NCI-H526 treated with DMSO at 0.1 percent for 48 hours (cell line): ENCODE results near the gene RXRG.

Experiments
- DNase-seq: peaks from one replicate; lab custom pipeline; 2025; lab: John Stamatoyannopoulos, UW

The RXRG gene

DNA sequence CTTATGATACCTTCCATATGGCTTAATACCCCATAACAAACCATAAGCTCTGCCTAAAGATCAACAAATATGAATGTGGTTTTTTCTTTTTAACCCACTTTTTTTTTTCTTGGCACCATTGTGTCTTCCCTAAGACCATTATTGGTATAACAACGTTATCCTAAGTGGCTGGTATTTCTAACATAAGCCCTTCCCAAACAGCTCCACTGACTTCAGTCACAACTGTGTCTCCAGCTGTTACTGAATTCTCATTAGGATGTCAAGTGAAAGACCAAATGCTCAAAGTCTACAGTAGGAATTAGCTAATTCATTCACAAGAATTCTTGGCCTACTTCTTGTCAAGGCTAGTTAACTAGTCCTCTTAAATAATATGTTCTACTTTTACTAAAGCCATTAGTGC lies 4.2 kb upstream of the RXRG start:
- no peak for DNase-seq

DNA sequence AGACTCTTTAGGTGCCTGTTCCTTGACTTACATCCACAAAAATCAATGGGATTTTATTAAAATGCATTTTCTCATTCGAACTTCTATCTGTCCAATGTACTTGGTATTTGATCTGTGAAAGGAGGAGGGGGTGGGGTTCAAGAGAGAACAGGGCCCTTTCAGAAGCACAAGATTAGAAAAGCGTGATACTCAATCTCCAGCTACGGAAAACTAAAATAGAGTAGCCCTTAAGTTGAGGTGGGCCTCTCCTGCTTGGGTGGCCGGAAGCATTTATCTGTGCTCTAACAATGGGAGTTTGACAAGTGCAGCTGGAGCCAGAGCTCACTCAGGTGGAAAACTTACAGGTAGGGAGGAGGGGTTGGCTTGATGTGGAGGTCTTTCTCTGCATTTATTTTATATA lies 462 bp upstream of the RXRG start:
- no peak for DNase-seq

DNA sequence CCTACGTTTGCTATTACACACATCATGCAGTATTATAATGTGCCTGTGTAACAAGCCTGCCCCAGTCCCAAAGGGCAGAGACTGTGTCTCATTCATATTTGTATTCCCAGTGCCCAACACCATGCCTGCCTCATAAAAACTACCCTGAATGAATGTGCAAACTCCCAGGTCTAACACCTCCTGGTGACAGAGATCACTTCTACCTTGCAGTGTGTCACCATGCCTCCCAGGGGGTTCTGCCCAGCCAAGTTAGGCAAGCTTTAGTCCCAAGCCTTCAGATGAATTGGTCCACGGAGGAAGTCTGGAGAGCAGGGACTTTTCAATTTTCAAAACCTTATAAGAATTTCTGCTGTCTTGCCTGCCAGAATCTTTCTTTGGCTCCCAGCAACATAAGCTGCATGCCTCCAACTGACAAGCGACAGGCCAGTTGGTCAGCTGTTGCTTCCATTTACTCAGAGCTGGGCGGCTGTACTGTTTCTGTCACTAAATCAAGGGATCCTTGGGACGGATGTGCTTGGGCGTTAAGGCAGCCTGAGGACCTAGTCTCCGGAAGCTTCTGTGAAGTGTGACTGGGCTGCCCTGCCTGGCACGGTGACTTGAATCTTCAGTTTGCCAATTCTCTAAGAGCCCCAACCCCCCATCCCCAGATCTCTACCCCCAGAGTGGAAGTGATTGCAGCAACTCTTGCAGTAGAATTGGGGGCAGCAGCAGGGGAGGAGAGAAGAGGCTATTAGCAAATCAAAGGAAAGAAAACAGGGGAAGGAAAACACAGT lies 1.2 kb downstream of the RXRG start:
- no peak for DNase-seq

DNA sequence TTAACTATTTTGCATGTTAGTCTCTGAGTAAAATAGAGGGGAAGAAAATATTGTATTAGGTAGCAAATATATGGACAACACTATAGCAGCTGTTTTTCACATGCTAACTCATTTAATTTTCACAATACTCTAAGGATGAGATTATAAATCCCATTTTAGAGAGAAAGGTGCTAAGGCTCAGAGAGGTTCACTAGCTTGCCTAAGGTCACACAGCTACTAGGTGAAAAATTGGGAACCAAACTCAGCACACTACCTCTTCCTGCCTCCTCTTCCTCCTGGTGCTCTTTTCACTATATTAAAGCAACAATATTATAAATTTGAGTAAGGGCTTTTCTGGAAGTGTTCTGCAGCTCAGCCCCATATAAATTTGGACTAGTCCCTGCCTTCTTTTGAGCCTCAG lies 2.3 kb downstream of the RXRG start:
- no peak for DNase-seq

DNA sequence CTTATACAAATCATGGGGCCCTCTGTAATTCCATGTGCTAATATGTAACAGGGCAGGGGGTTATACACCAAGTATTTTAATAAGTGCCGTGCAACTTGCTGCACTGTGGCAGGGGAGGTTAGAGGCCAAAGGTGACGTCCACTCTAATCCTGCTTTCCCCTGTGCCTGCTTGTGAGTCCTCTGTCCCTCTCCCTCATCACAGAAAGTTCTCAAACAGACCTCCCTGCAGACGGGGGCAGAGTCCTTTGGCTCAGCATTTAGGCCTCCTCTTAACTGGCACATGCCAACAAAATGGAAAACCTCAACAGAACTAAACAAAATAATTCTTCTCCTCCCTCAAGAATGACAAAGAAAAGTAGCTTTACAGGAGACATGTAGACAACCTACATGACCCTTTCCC lies 2.9 kb downstream of the RXRG start:
- no peak for DNase-seq

DNA sequence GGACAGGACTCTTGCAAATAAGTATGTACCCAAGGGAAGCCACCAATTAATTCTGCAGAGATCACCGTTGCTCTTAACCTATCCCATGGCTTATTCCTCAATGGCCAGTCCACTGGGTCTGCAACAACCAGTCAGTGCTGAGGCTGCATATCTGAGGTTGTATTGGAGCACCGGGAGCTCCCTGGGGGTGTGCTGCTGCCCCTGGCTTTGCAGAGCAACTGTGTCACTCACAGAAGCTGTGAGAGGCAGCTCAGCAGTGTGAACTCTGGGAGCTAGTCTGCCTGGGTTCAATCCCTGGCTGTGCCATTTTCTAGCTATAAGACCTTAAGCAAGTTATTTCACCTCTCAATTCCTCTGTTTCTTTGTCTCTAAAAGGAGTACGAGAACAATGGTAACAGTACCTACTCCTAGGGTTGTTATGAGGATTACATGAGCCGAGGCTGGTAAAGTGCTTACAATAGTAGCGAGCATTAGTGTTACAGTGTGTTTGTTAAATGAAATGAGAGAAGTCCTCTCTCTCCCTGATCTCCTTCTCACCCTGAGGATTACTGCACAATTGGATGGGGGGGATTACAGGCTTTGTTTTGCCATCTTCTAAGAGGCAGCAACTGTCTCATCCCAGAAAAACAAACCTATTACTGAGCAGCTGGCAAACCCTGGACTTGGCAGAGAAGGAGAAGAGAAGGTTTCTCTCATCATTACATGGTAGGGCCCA lies 3.6 kb downstream of the RXRG start:
- DNase-seq = no peak

DNA sequence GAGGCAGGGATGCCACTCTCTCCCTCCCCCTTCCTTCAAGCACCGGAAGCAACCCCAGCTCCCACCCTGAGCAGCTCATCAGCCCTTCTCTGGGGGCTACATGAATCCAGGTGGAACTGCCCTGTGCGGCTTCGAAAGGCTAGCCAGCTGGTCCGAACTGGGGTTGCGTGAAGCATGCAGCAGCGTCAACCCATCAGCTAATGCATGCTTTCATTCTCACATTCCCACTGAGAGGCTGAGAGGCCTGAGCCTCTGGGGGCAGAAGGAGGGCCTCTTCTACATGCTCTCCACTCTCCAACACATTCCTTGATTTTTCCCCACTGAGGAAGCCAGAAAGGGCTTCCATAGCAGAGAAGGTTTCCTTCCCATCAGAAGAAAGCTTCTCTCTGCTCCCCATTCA lies 5.6 kb downstream of the RXRG start:
- no peak for DNase-seq

DNA sequence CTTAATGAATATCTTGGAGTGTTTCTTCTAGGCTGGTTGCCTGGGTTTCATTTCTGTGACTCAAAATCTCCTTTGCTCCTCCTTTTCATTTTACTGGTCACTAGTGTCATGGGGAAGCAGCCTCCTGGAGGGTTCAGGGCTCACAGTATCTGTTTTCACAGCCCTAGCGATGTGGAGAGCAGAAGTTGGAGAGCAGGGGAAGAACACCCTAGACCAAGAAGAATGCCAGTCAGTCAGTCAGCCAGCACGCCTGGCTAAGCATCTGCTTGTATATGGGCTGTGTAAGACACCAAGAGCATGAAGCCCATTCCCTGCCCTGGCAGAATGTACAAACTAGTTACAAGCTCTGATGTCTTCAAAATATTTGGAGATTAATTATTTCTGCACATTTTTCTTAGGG lies 7.9 kb downstream of the RXRG start:
- DNase-seq = no peak

DNA sequence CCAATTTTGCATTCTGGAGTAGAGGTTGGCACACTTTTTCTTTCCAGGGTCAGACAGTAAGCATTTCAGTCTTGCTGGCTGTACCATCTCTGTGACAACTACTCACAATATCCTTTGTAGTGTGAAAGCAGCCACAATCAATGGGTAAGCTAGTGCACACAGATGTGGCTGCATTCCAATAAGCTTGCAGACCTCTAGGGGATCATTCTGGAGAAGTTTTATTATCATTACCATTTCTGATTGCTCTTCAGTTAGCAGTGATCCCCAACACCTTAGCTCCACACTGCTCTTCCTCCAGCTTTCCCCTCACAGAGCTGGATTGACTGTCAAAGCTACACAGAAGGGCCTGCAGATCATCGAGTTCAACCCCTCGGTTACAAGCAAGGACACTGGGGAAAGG lies 9.1 kb downstream of the RXRG start:
- DNase-seq = no peak

DNA sequence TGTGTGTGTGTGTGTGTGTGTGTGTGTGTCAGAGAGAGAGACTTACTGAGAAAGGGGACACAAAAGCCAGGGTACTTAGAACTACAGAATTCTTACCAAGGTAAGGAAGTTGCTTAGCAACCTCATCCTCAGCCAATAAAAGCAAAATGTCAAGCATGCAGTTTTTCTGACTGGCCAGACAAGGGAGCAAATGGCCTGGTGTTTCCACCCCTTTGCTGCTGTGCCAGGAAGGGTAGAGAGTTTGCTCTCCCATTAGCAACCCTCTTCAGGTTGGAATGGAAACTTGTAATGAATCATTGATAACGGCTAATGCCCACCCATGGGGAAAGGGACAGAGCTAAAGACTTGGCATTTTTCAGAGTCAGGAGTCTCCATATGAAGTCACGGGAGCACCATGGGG lies 10.6 kb downstream of the RXRG start:
- no peak for DNase-seq

DNA sequence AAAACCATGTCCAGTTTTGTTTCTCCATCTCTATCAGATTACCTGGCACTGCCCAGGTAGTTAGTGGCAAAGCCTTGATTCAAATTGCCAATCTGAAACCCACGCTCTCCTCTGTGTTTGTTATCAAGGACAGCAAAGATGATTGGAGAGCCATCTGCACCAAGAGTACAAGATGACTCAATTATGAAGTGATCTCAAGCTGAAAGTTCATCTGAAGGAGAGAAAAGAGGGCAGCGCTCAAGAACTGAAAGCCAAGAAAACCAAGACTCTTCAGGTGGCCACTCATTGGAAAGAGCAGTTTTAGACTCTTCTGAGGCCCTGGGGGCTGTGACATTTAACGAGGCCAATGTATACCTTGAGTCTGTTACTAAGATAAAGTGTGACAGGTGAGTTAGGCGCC lies 13.8 kb downstream of the RXRG start:
- DNase-seq = no peak

DNA sequence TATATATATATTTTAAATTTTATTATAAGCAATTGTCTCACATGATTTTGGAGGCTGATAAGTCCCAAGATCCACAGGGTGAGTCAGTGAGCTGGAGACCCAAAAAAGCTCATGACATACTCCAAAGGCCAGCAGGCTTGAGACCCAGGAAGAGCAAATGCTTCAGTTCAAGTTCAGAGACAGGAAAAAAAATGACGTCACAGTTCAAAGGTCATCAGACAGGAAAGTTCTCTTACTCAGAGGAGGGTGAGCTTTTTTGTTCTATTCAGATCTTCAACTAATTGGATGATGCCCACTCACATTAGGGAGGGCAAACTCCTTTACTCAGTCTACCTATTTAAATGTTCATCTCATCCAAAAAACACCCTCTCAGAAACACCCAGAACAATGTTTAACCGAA lies 18.2 kb downstream of the RXRG start:
- no peak for DNase-seq

DNA sequence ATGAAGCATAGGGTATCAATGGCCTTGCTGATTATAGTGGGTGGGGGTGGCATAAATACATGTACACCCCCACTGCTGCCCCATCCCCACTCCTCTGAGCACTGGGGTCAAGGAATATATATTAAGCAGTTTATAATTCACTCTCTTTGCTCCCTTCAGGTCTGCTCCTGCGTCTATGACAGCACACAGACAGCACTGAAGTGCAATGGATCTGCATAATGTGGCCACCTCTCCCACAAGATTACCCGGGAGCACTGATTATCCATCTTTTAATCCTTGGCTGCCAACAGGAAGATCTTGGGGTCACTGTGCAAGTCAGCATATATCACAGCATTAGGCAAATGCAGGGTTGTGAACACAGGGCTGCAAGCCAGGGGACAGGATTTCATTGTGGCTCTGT lies 19.3 kb downstream of the RXRG start:
- no peak for DNase-seq

DNA sequence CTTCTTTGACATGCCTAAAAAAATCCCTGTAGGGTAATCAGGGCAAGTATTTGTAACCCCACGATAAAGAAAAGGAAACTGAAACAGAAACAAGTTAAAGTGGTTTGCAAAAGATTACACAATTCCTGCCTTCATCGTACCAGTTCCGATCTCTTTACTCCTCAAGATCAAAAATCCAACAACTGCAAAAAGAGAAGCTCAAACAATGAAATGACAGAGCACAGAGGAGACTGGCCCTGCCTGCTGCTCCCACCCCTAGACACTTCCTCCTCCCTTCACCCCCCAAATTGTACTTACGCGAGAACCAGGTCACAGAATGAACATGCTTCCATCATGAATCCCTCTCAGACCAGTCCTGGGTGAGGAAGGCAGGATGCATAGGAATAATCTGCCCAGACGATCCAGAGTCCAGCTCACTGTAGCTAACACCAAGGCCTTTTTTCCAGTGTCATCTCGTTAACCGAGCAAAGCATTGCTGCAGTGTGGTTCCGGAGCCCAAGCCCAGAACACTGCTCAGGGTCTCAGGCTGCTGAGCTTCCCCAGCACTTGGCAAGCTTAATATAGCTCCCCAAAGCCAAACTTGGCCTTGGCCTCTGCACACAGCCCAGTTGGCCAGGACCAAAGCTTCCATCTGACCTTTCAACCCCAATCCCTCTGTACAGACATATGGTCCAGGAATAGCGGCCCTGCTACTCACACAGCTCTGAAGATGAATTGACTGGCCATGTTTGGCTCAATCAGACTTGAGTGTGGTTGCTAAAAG lies 20.3 kb downstream of the RXRG start:
- DNase-seq = no peak

DNA sequence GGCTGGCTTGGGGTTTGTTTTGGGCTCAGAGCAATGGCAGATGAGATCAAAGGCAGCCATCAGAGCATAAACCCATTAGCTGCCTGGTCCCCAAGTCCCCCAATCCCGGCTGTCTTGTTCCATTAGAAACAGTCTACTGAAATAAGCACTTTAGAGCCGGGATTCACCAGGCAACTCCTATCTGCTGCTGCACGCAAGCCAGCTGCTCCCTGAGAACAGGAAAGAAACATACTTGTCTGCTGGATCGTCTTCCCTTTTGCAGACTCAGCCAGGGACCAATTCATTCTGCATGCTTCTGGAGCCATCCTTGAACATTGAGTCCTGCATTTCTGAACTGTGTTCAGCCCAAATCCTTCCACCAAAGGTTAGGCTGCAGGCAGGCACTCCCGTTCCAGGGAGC lies 21.8 kb downstream of the RXRG start:
- DNase-seq = no peak

DNA sequence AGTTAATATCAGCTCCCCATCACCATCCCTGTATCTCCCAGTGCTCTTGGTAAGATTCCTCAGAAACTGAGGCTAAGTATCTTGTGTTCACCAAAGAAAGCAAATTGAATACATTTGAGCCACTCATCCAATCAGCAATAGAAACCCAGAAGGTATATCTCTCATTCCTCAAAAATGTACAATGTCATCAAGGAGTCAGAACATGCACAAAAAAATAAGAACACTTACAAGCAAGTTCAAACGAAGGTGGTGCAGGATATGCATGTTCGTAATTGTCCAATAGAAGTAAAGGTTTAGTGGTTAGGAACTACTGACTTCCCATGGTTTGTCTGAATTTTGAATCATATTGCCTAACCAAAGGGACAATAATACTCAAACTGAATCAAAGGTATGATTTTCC lies 24.3 kb downstream of the RXRG start:
- no peak for DNase-seq

DNA sequence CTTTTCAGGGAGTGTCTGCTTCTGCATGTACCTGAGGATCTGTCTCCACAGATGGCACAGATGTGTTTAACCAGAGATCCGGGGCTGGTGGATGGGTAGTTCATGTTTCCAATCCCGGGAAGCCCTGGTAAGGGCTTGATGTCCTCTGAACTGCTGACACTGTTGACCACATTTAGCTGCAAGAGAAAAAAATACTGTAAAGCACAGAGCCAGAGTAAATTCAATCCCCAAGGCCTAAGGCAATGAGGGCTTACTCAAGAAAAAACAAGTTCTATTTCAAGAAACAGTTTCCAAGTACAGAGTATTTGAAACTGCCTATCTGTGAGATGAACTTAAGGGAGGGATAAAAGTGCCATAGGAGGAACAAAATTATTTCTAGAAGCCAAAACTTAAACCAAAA lies 25.1 kb downstream of the RXRG start:
- DNase-seq = no peak

DNA sequence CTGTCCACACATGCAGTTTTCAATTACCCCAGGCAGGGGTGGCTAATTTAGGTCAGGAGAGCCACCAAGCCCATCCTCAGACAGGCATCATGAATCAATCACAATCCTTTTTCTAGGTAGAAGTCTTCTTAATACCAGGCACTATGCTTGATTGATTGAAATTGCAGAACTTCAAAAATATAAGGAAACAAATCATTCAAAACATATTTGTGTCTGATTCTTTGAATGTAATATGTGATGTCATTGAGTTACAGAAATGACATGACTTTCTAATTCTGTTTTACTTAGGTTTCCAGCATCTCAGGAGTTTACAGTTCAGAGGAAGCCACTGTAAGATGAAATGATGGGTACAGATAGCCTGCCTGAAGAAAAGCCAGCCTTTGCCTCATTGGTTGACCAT lies 26.7 kb downstream of the RXRG start:
- DNase-seq = no peak

DNA sequence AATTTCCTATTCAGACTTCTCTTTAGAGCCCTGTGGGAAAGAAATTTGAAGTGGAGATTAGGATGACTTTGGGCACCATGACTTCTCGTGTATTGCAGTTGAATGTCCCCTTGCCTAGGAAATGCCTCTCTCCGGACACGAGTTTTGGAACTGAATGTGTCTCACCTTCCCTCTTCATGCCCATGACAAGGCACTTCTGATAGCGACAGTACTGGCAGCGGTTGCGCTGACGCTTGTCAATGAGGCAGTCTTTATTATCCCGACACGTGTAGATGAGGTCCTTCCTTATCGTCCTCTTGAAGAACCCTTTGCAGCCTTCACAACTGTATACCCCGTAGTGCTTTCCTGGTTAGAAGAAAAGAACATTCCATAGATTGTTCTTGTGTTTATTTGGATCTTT lies 28.1 kb downstream of the RXRG start:
- DNase-seq = no peak

DNA sequence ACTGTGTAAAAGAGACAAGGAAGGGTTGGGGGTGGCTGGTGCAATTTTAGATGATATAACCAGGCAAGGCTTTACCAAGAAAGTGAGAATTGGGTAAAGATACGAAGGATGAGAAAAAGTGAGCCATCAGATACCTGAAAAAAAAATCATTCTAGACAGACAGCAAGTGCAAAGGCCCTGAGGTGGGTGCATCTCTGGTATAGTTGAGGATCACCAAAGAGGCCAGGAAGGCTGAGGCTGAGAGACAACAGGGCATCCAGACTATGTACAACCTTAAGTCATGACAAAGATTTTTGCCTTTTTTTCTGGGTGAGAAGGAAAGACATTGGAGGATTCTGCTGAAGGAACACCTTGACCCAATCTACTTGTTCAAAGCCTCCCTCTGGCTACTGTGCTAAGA lies 29.9 kb downstream of the RXRG start:
- DNase-seq = no peak

DNA sequence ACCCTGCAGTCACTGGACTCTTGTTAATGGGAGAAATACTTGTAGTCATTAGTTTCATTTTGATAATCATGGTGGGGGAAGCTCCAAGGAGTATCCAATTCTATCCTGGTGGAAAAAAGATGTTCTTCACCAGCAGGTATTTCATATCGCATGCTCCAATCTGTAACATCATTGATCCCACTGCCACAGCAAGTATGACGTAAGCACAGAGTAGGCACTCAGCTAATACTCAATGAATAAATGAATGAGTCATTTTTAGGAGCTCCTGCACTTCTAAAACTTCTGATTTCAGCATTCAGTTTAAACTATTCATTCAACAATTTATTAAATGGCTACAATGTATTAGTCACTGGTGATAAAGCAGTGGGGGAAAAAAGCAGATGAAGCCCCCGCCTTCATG lies 30.3 kb downstream of the RXRG start:
- DNase-seq = no peak

DNA sequence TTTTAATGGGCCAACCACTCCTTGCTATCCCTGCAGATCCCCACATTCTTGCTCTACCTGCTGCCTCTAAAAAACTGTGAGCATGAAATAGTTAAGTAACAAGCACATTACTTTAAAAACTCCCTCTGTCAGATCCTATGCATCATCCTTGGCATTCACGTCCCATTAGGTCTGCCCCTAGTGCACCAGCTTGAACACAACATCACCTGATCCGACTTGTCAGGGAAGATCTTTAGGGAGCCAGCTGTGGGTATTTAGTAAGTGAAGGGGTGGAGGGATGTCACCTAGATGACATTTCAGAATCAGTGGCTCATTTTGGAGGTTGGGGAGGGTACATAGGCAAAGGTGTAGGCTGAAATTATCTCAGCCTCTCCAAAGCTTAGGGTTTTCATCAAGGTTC lies 33.5 kb downstream of the RXRG start:
- DNase-seq = no peak

DNA sequence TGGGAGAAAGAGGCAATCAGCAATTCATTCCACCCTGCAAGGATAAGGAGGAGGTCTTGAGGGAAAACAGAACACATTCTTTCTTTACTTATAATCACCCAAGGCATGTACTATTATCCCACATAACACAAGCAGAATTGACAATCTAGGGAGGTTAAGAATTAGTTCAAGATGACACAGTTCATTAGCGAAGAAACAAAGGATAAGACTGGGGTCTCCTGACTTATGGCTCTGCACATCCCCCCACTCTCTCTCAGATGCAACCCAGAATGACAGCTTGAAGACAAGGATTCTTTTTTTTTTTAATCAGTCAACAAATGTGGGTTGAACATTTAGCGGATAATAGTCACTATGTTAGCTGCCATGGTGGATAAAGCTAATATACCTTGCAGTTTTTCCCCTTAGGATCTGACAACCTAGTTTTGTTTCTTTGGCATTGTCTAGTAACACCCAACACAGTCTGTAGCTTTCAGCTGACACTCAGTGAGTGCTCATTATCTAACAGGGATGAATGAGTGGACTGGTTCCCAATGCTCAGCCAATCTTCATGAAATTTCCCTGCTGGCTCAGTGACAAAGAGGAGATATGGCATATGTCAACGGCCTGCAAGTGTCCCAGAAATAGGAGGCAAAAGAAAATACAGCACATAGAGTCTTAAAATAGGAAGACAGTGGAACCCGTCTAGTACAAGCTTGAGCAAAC lies 35.1 kb downstream of the RXRG start:
- DNase-seq = no peak
